ENCODE results near the gene GABRA5. TPM values are rescaled to one million over a fixed set of nuclear protein-coding genes. Genes with fewer than 3 reads are reported as not detected.

The GABRA5 gene
- total RNA-seq, 1 donor from 2014 or later = 54.2 TPM

DNA sequence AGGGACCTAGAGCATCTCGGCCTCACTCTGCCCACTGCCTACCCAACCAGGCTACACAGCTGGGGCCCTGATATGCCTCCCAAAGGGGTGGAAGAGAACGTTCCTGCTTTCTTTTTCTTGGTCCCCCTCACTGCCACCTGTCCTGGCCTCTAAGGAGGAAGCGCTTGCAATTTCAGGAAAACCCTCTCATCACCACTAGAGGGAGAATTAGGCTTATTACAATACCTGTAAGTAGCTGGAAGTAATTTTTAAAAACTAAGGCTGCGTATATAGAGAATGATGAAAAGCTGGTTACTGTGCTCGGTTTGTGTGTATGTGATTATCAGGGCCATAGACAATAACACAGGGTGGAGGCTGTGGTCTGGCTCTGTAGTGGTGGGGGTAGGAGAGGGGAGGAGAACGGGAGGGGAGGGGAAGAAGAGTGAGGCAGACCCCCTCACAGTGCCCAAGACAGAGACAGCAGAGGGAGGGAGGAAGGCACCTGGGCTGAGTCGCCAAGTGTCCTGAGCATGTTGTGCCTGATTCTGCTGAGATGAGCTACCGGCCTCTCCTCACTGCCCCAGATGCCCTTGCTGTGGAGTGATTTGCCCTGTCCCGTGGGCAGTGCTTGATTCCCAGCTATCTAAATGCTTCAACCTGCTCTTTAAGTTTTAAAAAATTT, 107.4 kb downstream of the GABRA5 start:
- DNase-seq (ENCODE audit: low spot score in 2 of 2) (no peak), FAIRE-seq (no peak)

- no peak for DNase-seq (ENCODE audit: low spot score in 2 of 2)
- no peak for FAIRE-seq
These were observed 114.6 kb downstream of the GABRA5 start for GRCh38 chr15:26981492-26981891.

GRCh38 chr15:26983822-26984221, 117.0 kb downstream of the GABRA5 start:
- DNase-seq (ENCODE audit: low spot score in 2 of 2) = no peak
- no peak for FAIRE-seq

- DNase-seq (ENCODE audit: low spot score in 2 of 2) = no peak
- FAIRE-seq = no peak
These were observed 118.2 kb downstream of the GABRA5 start for GRCh38 chr15:26985050-26985449.

- DNase-seq (ENCODE audit: low spot score in 2 of 2) (no peak), FAIRE-seq (no peak)
These were observed 129.4 kb downstream of the GABRA5 start for GRCh38 chr15:26996250-26996649.

Other genes starting within 250 kb of the GABRA5 start
- gene GABRB3, start 94.0 kb upstream of the GABRA5 start, total RNA-seq = 114 TPM
- gene GABRG3, start 104.1 kb downstream of the GABRA5 start, total RNA-seq = 24.1 TPM